Pulmonary artery endothelial cell (primary cell): ENCODE data around the gene ABLIM1. TPM values are rescaled to one million over a fixed set of nuclear protein-coding genes. Genes with fewer than 3 reads are reported as not detected.

Experiments
- DNase-seq: peaks from one replicate; pipeline ENCODE4 v3.0.0-alpha.2; 2011; ENCODE audit warnings: low read depth, low spot score
- total RNA-seq: library from RNA; depleted of rRNA; stranded (reverse); fragments of >200 nt; gene quantifications from 2 replicates; pipeline ENCODE4 v1.2.3, GENCODE V29; 2014

ABLIM1 gene
- total RNA-seq, 1 donor from 2014 or later = 56.3 TPM

GRCh38 chr10:114547514-114547913 is 110.6 kb downstream of the ABLIM1 start:
- DNase-seq = no peak

GRCh38 chr10:114547056-114547455 is 111.0 kb downstream of the ABLIM1 start:
- no peak for DNase-seq

GRCh38 chr10:114545819-114546218 is 112.3 kb downstream of the ABLIM1 start:
- no peak for DNase-seq

GRCh38 chr10:114545071-114545470 is 113.0 kb downstream of the ABLIM1 start:
- no peak for DNase-seq

- DNase-seq = no peak
Observed at GRCh38 chr10:114544045-114544659, 113.9 kb downstream of the ABLIM1 start.

- no peak for DNase-seq
Observed at GRCh38 chr10:114543456-114543855, 114.6 kb downstream of the ABLIM1 start.

- no peak for DNase-seq
Observed at GRCh38 chr10:114542373-114542772, 115.7 kb downstream of the ABLIM1 start.

- no peak for DNase-seq
Observed at GRCh38 chr10:114541797-114542160, 116.3 kb downstream of the ABLIM1 start.

- DNase-seq = no peak
Observed at GRCh38 chr10:114541081-114541796, 116.8 kb downstream of the ABLIM1 start.

GRCh38 chr10:114540236-114540635 is 117.8 kb downstream of the ABLIM1 start:
- DNase-seq = no peak

GRCh38 chr10:114539623-114540022 is 118.5 kb downstream of the ABLIM1 start:
- DNase-seq = no peak

- no peak for DNase-seq
Observed at GRCh38 chr10:114538181-114538906, 119.7 kb downstream of the ABLIM1 start.

GRCh38 chr10:114537736-114538135 is 120.3 kb downstream of the ABLIM1 start:
- no peak for DNase-seq

- no peak for DNase-seq
Observed at GRCh38 chr10:114534571-114534981, 123.5 kb downstream of the ABLIM1 start.

GRCh38 chr10:114532226-114532625 is 125.8 kb downstream of the ABLIM1 start:
- DNase-seq = no peak

- no peak for DNase-seq
Observed at GRCh38 chr10:114526504-114527238, 131.4 kb downstream of the ABLIM1 start.

GRCh38 chr10:114526126-114526503 is 132.0 kb downstream of the ABLIM1 start:
- DNase-seq = no peak

- DNase-seq = no peak
Observed at GRCh38 chr10:114525368-114525949, 132.6 kb downstream of the ABLIM1 start.

- DNase-seq = no peak
Observed at GRCh38 chr10:114523876-114524275, 134.2 kb downstream of the ABLIM1 start.

GRCh38 chr10:114521255-114521654 is 136.8 kb downstream of the ABLIM1 start:
- DNase-seq = no peak

GRCh38 chr10:114520453-114520852 is 137.6 kb downstream of the ABLIM1 start:
- no peak for DNase-seq
